Activated CD8-positive, alpha-beta T cell treated with anti-CD3 and anti-CD28 coated beads for 36 hours (primary cell): ENCODE measurements around the gene FCSK. TPM values are rescaled to one million over a fixed set of nuclear protein-coding genes. Genes with fewer than 3 reads are reported as not detected.
A peak's percentile ranks its signal among the peaks of the same experiment; 100 is the strongest.

Source experiments
- ATAC-seq: fragments of 200-7000 bp; cut with Tn5 transposase; one replicate; pipeline ENCODE4 v1.10.0; 2021; ENCODE audit warnings: mild to moderate bottlenecking, moderate library complexity
- CTCF ChIA-PET: fragments of 350-600 bp; sonication (Branson Sonifier 250); formaldehyde crosslinking; loops from one replicate; lab custom pipeline; 2021; ENCODE audit warnings: antibody characterized with exemption; lab: Charles Lee
- POLR2A ChIA-PET: fragments of 350-600 bp; sonication (Branson Sonifier 250); formaldehyde crosslinking; loops from one replicate; lab custom pipeline; 2021; ENCODE audit warnings: antibody characterized with exemption; lab: Charles Lee
- DNase-seq: peaks from one replicate; pipeline ENCODE4 v3.0.0-alpha.2; 2020
- H3K27ac Mint-ChIP-seq: one replicate; pipeline ENCODE4 v1.8.0; 2021; ENCODE audit warnings: mild to moderate bottlenecking, mixed read lengths
- H3K27me3 Mint-ChIP-seq: one replicate; pipeline ENCODE4 v1.8.0; 2021; ENCODE audit warnings: mixed read lengths
- H3K36me3 Mint-ChIP-seq: one replicate; pipeline ENCODE4 v1.8.0; 2021; ENCODE audit warnings: low read depth, mixed read lengths
- H3K4me1 Mint-ChIP-seq: one replicate; pipeline ENCODE4 v1.8.0; 2021; ENCODE audit warnings: low read depth, mixed read lengths
- H3K4me3 Mint-ChIP-seq: one replicate; pipeline ENCODE4 v1.8.0; 2021; ENCODE audit warnings: mild to moderate bottlenecking, moderate library complexity, mixed read lengths
- H3K9me3 Mint-ChIP-seq: one replicate; pipeline ENCODE4 v1.8.0; 2021; ENCODE audit warnings: mixed read lengths
- CTCF ChIP-seq: fragments of 200-600 bp; IDR thresholded peaks from one replicate; pipeline ENCODE4 v1.8.0; 2022; ENCODE audit warnings: antibody characterized with exemption, mild to moderate bottlenecking
- intact Hi-C: fragments of 100-400 bp; cut with micrococcal nuclease; formaldehyde crosslinking; loops from one replicate; pipeline ENCODE4 v1.10.0; 2022
- total RNA-seq, 2 experiments: library from RNA; stranded (reverse); gene quantifications; one replicate each; pipeline ENCODE4 v1.2.3, GENCODE V29; 2021

Gene FCSK
- total RNA-seq, 2 experiments from 2014 or later: 11.0 to 11.1 TPM

GRCh38 chr16:70437017-70437581 lies 17.3 kb upstream of the FCSK start:
- DNase-seq: peak; percentile 48
- intact Hi-C loops: loop anchor here (5.0 kb wide), 1 partner anchor 55 kb away; no protein-coding TSS in a partner anchor
- ATAC-seq: no peak
- no peak for TF ChIP-seq CTCF
- H3K9me3 Mint-ChIP-seq: no peaks in the 10 kb centered on the region
- ChIA-PET CTCF (interaction anchor here (1.0 to 1.5 kb wide), 3 partner anchors 28 to 69 kb away, joined by 3 read pairs; no protein-coding TSS in a partner anchor), POLR2A (interaction anchor here (0.9 to 3.0 kb wide), 5 partner anchors 13 to 86 kb away, joined by 3 to 23 read pairs (median 5); partner anchors contain the start of gene COG4)
- peak overlapping the region; percentile 86 for H3K27ac Mint-ChIP-seq
- peak overlapping the region; percentile 95 for H3K4me3 Mint-ChIP-seq
- peaks cover 8% of the 10 kb centered on the region for H3K36me3 Mint-ChIP-seq
- H3K4me1 Mint-ChIP-seq: peaks cover 57% of the 10 kb centered on the region
- no peaks in the 10 kb centered on the region for H3K27me3 Mint-ChIP-seq

GRCh38 chr16:70437582-70438557 lies 16.5 kb upstream of the FCSK start:
- ChIA-PET CTCF (interaction anchor here (0.6 to 1.5 kb wide), 6 partner anchors 9 to 70 kb away, joined by 3 to 6 read pairs (median 4); no protein-coding TSS in a partner anchor), POLR2A (interaction anchor here (0.6 to 3.0 kb wide), 11 partner anchors 8 to 85 kb away, joined by 3 to 23 read pairs (median 4); partner anchors contain the start of genes COG4 and FCSK)
- peak; percentile 53 for DNase-seq
- H3K4me1 Mint-ChIP-seq: peaks cover 49% of the 10 kb centered on the region
- H3K4me3 Mint-ChIP-seq: peak overlapping the region; percentile 95
- TF ChIP-seq CTCF: no peak
- H3K27me3 Mint-ChIP-seq: no peaks in the 10 kb centered on the region
- intact Hi-C loops: loop anchor here (5.0 kb wide), 1 partner anchor 56 kb away; no protein-coding TSS in a partner anchor
- ATAC-seq: no peak
- H3K9me3 Mint-ChIP-seq: no peaks in the 10 kb centered on the region
- H3K27ac Mint-ChIP-seq: peak overlapping the region; percentile 86
- peaks cover 8% of the 10 kb centered on the region for H3K36me3 Mint-ChIP-seq

GRCh38 chr16:70438585-70438968 lies 15.8 kb upstream of the FCSK start:
- TF ChIP-seq CTCF: no peak
- H3K27me3 Mint-ChIP-seq: no peaks in the 10 kb centered on the region
- peak overlapping the region; percentile 86 for H3K27ac Mint-ChIP-seq
- peaks cover 8% of the 10 kb centered on the region for H3K36me3 Mint-ChIP-seq
- no peaks in the 10 kb centered on the region for H3K9me3 Mint-ChIP-seq
- POLR2A ChIA-PET: interaction anchor here (0.5 to 3.0 kb wide), 12 partner anchors 9 to 92 kb away, joined by 3 to 23 read pairs (median 4); partner anchors contain the start of genes DDX19A and FCSK
- CTCF ChIA-PET: interaction anchor here (0.6 to 1.5 kb wide), 4 partner anchors 9 to 69 kb away, joined by 3 to 6 read pairs (median 5); no protein-coding TSS in a partner anchor
- H3K4me3 Mint-ChIP-seq: peak overlapping the region; percentile 95
- peaks cover 42% of the 10 kb centered on the region for H3K4me1 Mint-ChIP-seq
- intact Hi-C loops: loop anchor here (5.0 kb wide), 1 partner anchor 56 kb away; no protein-coding TSS in a partner anchor
- DNase-seq: no peak
- no peak for ATAC-seq

- ATAC-seq (peak; percentile 97), DNase-seq (peak; percentile 96)
- Mint-ChIP-seq H3K27ac (peak within 1 kb of the TSS; percentile 91), H3K9me3 (no peaks in the 10 kb centered on the region), H3K27me3 (no peaks in the 10 kb centered on the region), H3K36me3 (peaks cover 3% of the 10 kb centered on the region), H3K4me3 (peak within 1 kb of the TSS; percentile 95), H3K4me1 (peaks cover 37% of the 10 kb centered on the region)
- POLR2A ChIA-PET: interaction anchor here (0.5 to 3.0 kb wide), 11 partner anchors 10 to 93 kb away, joined by 3 to 23 read pairs (median 4); partner anchors contain the start of genes DDX19A and FCSK
- CTCF ChIA-PET: interaction anchor here (1.2 to 1.5 kb wide), 3 partner anchors 15 to 70 kb away, joined by 3 to 5 read pairs (median 5); no protein-coding TSS in a partner anchor
- intact Hi-C loops: loop anchor here (5.0 kb wide), 1 partner anchor 57 kb away; no protein-coding TSS in a partner anchor
- no peak for TF ChIP-seq CTCF
Measured at GRCh38 chr16:70438969-70439862, 15.2 kb upstream of the FCSK start, which contains the start of gene ST3GAL2. TSS of gene ST3GAL2 (minus strand) at chr16:70439100. CDS start at chr16:70398530, 40,570 bp downstream.
